Neutrophil (primary cell): ENCODE data around the gene TSPAN5.

Experiments
- H3K27ac ChIP-seq: fragments of 200-600 bp; sonication (generic); 2 replicates; pipeline ENCODE4 v1.5.1; 2016; ENCODE audit warnings: mild to moderate bottlenecking, moderate library complexity
- H3K27me3 ChIP-seq: fragments of 200-600 bp; sonication (generic); 2 replicates; pipeline ENCODE4 v1.6.0; 2016; ENCODE audit warnings: mild to moderate bottlenecking
- H3K36me3 ChIP-seq: fragments of 200-600 bp; sonication (generic); 2 replicates; pipeline ENCODE4 v1.5.1; 2017
- H3K4me1 ChIP-seq, 2 experiments: fragments of 200-600 bp in 1 of 2; sonication (generic) in 1 of 2; 1 replicate in 1 of 2; 2 replicates in 1 of 2; pipeline versions ENCODE4 v1.5.1 to v1.6.1; 2013 to 2016; ENCODE audit warnings: low read depth in 1 of 2, low read length in 1 of 2, mild to moderate bottlenecking in 1 of 2, moderate library complexity in 1 of 2; ENCODE audit not compliant: control insufficient read depth in 1 of 2, insufficient read depth in 1 of 2
- H3K4me3 ChIP-seq, 2 experiments: fragments of 200-600 bp in 1 of 2; sonication (generic) in 1 of 2; 1 replicate in 1 of 2; 2 replicates in 1 of 2; pipeline ENCODE4 v1.5.1; 2013 to 2016; ENCODE audit warnings: low read depth in 1 of 2, low read length in 1 of 2, mild to moderate bottlenecking in 1 of 2, moderate library complexity in 1 of 2
- H3K9me3 ChIP-seq: fragments of 200-600 bp; sonication (generic); 2 replicates; pipeline ENCODE4 v1.5.1; 2016
- TF ChIP-seq, protein P1 (sequence below): fragments of 200-600 bp; sonication (generic); IDR thresholded peaks from 2 replicates; pipeline ENCODE4 v1.5.1; 2016; ENCODE audit warnings: antibody characterized with exemption

TSPAN5 gene

DNA sequence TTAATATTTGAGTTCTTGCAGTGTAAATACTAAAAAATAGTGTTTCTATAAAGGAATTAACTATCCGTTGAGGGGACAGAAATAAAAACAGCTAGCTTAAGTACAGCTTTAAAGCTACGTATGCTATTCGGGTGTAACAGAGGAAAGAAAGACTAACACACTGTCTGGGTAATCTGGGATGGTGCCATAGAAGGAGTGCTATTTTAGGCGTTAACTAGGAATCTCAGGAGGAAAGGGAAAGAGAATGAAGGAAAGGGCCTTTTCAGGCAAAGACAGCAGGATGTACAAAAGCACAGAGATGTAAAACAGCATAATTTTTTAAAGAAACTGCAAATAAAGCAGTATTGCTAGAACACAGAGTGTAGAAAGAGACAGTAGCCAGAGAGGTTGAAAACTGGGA lies 235.4 kb downstream of the TSPAN5 start:
- Histone ChIP-seq H3K9me3 (no peaks in the 10 kb centered on the region), H3K27ac (no peak overlapping the region), H3K4me1 (no peaks in the 10 kb centered on the region), H3K4me3 (no peak overlapping the region), H3K36me3 (peaks cover 8% of the 10 kb centered on the region), H3K27me3 (no peaks in the 10 kb centered on the region)
- TF ChIP-seq, protein P1, sequence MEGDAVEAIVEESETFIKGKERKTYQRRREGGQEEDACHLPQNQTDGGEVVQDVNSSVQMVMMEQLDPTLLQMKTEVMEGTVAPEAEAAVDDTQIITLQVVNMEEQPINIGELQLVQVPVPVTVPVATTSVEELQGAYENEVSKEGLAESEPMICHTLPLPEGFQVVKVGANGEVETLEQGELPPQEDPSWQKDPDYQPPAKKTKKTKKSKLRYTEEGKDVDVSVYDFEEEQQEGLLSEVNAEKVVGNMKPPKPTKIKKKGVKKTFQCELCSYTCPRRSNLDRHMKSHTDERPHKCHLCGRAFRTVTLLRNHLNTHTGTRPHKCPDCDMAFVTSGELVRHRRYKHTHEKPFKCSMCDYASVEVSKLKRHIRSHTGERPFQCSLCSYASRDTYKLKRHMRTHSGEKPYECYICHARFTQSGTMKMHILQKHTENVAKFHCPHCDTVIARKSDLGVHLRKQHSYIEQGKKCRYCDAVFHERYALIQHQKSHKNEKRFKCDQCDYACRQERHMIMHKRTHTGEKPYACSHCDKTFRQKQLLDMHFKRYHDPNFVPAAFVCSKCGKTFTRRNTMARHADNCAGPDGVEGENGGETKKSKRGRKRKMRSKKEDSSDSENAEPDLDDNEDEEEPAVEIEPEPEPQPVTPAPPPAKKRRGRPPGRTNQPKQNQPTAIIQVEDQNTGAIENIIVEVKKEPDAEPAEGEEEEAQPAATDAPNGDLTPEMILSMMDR, result no peak

DNA sequence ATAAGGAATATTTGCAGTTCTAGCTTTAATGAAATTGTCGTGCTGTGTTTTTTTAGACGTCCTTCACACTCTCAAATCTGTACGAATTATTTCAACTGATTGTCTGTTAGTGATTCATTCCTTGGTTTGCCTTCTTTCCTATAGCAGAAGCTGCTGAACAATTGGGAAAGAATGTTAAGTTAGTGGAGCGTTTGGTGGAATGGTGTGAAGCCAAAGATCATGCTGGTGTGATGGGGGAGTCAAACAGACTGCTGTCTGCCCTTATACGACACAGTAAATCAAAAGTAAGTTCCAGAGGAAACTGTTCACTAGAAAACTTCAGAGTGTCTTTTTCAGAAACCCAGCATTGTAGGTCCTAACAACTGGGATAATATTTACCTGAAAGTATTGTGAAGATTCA lies 237.3 kb downstream of the TSPAN5 start:
- no peaks in the 10 kb centered on the region for H3K4me1 ChIP-seq
- TF ChIP-seq, protein P1, result no peak
- no peaks in the 10 kb centered on the region for H3K9me3 ChIP-seq
- H3K27ac ChIP-seq, result no peak overlapping the region
- peaks cover 8% of the 10 kb centered on the region for H3K36me3 ChIP-seq
- no peak overlapping the region for H3K4me3 ChIP-seq
- no peaks in the 10 kb centered on the region for H3K27me3 ChIP-seq
